GM21360 (cell line): ENCODE results near the gene NF1.
"Not testable (repeated sequence)": the region's sequence is repeated elsewhere in the genome, so short reads cannot be mapped to it uniquely, and the experiment has no call there.

Experiments used
- ATAC-seq: cut with Tn5 transposase; IDR thresholded peaks from one replicate; pipeline ENCODE4 v1.9.1; 2021; ENCODE audit warnings: mild to moderate bottlenecking, moderate library complexity; ENCODE audit not compliant: unreplicated experiment

Gene NF1

GRCh38 chr17:31249835-31250141 lies 155.0 kb downstream of the NF1 start:
- ATAC-seq, result no peak

GRCh38 chr17:31250229-31250628 lies 155.5 kb downstream of the NF1 start:
- ATAC-seq, result no peak

- no peak for ATAC-seq
Observed at GRCh38 chr17:31251105-31251969, 156.6 kb downstream of the NF1 start.

GRCh38 chr17:31251970-31252328 lies 157.2 kb downstream of the NF1 start:
- ATAC-seq, result no peak

GRCh38 chr17:31252741-31253140 lies 158.0 kb downstream of the NF1 start:
- no peak for ATAC-seq

- ATAC-seq, result no peak
Observed at GRCh38 chr17:31254654-31255053, 159.9 kb downstream of the NF1 start.

GRCh38 chr17:31256936-31257335 lies 162.2 kb downstream of the NF1 start:
- no peak for ATAC-seq

GRCh38 chr17:31260151-31260550 lies 165.4 kb downstream of the NF1 start:
- ATAC-seq, result no peak

- no peak for ATAC-seq
Observed at GRCh38 chr17:31261601-31262000, 166.8 kb downstream of the NF1 start.

GRCh38 chr17:31262923-31263322 lies 168.1 kb downstream of the NF1 start:
- not testable (repeated sequence) for ATAC-seq

GRCh38 chr17:31266042-31266441 lies 171.3 kb downstream of the NF1 start:
- ATAC-seq, result no peak

GRCh38 chr17:31269036-31269577 lies 174.3 kb downstream of the NF1 start:
- no peak for ATAC-seq

GRCh38 chr17:31269578-31269983 lies 174.8 kb downstream of the NF1 start:
- ATAC-seq, result no peak

- ATAC-seq, result no peak
Observed at GRCh38 chr17:31272236-31272635, 177.5 kb downstream of the NF1 start.

- ATAC-seq, result no peak
Observed at GRCh38 chr17:31272803-31273202, 178.0 kb downstream of the NF1 start.

- ATAC-seq, result no peak
Observed at GRCh38 chr17:31273516-31273915, 178.7 kb downstream of the NF1 start.

GRCh38 chr17:31274252-31274651 lies 179.5 kb downstream of the NF1 start:
- no peak for ATAC-seq

GRCh38 chr17:31275116-31275515 lies 180.3 kb downstream of the NF1 start:
- ATAC-seq, result no peak

- ATAC-seq, result no peak
Observed at GRCh38 chr17:31279401-31279800, 184.6 kb downstream of the NF1 start.

GRCh38 chr17:31281061-31281460 lies 186.3 kb downstream of the NF1 start:
- ATAC-seq, result no peak

- ATAC-seq, result no peak
Observed at GRCh38 chr17:31283841-31284240, 189.1 kb downstream of the NF1 start.

GRCh38 chr17:31286587-31286986 lies 191.8 kb downstream of the NF1 start:
- no peak for ATAC-seq

- ATAC-seq, result not testable (repeated sequence)
Observed at GRCh38 chr17:31287932-31288331, 193.2 kb downstream of the NF1 start.
